Hepatocyte (in vitro differentiated cells): ENCODE data around the gene ABCB7.
"Not testable (repeated sequence)": the region's sequence is repeated elsewhere in the genome, so short reads cannot be mapped to it uniquely, and the experiment has no call there.

Experiments used
- CTCF ChIP-seq: fragments of 200-600 bp; sonication (generic); IDR thresholded peaks from 2 replicates; pipeline ENCODE4 v1.5.1; 2016; ENCODE audit warnings: antibody characterized with exemption, mild to moderate bottlenecking; ENCODE audit not compliant: poor library complexity
- EZH2 ChIP-seq: fragments of 200-600 bp; sonication (generic); IDR thresholded peaks from 2 replicates; pipeline ENCODE4 v1.6.1; 2016; ENCODE audit warnings: antibody characterized with exemption, mild to moderate bottlenecking, borderline replicate concordance
- EZH2phosphoT487 ChIP-seq: fragments of 200-600 bp; sonication (generic); IDR thresholded peaks from one replicate; pipeline ENCODE4 v1.6.1; 2018; ENCODE audit warnings: antibody characterized with exemption, mild to moderate bottlenecking, low read depth, moderate library complexity; ENCODE audit not compliant: unreplicated experiment, severe bottlenecking

- TF ChIP-seq CTCF, EZH2phosphoT487, EZH2: not testable (repeated sequence)
These were observed 16.3 kb upstream of the ABCB7 start for GRCh38 chrX:75172257-75172890.
